D341Med (cell line): ENCODE measurements around the gene KDELR1.

Experiments used
- DNase-seq: peaks from one replicate; pipeline ENCODE4 v3.0.0; 2012; ENCODE audit warnings: low spot score

KDELR1 gene

DNA sequence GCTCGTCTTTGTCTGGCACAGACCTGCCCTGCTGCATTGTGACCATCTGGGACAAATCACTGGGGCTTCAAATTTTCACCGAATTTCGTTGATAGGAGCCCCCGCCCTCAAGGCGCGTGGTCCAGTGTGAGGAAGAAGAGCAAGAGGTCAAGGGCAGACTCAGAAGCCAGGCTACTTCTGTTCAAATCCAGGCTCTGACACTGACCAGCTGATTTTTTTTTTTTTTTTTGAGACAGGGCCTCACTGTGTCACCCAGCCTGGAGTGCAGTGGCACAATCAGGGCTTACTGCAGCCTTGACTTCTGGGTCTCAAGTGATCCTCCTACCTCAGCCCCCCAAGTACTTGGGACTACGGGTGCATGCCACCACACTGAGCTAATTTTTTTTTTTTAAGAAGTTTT, 20.0 kb downstream of the KDELR1 start:
- DNase-seq: no peak

GRCh38 chr19:48370955-48371354, 20.4 kb downstream of the KDELR1 start:
- DNase-seq: no peak

DNA sequence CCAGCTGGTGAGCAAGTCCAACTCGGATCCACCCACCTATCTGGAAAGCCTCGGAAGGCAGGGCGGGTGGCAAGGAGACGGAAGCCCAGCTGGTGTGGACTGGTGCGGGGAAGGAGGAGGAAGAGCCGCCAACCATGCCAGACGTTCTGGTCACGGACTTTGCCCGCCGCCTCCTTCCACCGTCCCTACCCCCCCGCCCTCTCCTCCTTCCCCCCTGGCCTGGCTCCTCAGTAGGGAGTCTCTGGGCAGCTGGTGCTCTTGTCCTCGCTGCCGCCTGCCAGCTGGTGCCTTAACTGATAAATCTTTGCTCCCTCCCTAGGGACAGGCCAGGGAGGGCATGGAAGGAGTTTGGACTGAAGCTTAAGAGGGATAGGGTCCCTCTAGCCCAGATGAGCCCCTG, 22.4 kb downstream of the KDELR1 start:
- peak; percentile 82 for DNase-seq

GRCh38 chr19:48367855-48368254, 23.5 kb downstream of the KDELR1 start:
- DNase-seq: no peak

- DNase-seq: no peak
Measured at GRCh38 chr19:48365602-48366001, 25.7 kb downstream of the KDELR1 start.

DNA sequence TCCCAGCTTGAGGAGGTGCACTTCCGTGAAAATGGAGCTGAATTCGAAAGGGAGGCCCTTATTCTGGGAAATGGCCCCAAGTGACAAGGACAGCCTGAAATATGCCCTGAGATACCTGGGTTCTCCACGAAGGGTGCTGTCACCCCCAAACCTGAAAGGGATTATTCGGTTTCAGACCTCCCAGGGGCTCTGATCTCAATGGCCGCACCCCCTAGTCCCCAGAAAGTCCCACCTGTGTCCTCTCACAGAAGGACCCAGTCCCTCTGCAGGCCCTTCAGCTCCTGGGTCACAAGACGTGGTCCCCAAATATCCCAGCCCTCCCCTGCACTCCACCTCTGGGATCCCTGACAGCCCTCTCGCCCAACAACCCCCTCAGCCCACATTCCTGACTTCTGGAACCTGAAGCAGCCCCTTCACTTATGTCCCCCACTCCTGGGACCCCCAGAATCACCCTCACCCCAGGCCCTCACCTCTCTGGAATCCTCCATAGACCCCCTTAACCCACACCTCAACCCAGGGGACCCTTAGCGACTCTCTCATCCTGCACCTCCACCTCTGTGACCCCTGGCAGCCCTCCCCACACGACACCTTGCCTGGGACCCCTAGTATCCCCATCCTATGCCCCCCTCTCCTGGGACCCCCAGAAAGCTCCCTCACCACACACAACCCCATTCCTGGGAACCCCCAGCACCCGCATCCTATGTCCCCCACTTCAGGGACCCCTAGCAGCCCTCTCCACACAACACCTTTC, 26.6 kb downstream of the KDELR1 start:
- DNase-seq: no peak

GRCh38 chr19:48363810-48364597, 27.3 kb downstream of the KDELR1 start, which contains the start of the genes SYNGR4 and TMEM143:
Gene SYNGR4 (plus strand): TSS chr19:48364367. CDS start chr19:48365843, 1,476 bp downstream.
Gene TMEM143 (minus strand): TSS chr19:48363940. CDS start chr19:48363920, 20 bp downstream.
- DNase-seq: peak; percentile 98

- no peak for DNase-seq
Measured at GRCh38 chr19:48363500-48363809, 27.9 kb downstream of the KDELR1 start.

- DNase-seq: peak; percentile 92
Measured at GRCh38 chr19:48362716-48363499, 28.4 kb downstream of the KDELR1 start.

DNA sequence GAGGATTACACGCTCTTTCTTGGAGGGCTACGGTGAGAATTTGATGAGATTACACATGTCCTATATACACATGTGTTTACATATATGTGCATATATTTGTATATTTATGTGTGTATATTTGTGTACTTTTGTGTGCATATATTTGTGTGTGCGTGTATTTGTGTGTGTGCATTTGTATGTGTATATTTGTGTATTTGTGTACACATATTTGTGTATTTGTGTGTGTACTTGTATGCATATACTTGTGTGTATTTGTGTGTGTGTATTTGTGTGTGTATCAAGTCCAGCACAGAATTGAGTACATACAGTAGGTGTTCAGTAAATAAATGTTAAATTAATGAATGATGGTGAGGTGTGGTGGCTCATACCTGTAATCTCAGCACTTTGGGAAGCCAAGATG, 29.4 kb downstream of the KDELR1 start:
- no peak for DNase-seq

DNA sequence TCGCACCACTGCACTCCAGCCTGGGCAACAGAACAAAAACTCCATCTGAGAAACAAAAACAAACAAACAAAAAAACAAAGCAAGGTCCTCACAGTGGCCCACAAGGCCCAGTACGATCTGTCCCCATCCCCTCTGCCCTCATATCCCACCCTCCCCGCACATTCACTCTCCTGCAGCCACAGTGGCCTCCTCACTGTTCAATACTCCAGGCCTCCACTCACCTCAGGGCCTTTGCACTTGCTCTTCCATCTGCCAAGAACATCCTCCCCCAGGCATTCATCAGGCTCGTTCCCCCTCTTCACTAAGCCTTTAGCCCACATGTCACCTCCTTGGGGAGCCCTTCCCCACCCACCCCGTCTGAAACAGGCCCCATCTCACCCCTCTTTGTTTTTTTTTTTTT, 32.2 kb downstream of the KDELR1 start:
- DNase-seq: no peak

DNA sequence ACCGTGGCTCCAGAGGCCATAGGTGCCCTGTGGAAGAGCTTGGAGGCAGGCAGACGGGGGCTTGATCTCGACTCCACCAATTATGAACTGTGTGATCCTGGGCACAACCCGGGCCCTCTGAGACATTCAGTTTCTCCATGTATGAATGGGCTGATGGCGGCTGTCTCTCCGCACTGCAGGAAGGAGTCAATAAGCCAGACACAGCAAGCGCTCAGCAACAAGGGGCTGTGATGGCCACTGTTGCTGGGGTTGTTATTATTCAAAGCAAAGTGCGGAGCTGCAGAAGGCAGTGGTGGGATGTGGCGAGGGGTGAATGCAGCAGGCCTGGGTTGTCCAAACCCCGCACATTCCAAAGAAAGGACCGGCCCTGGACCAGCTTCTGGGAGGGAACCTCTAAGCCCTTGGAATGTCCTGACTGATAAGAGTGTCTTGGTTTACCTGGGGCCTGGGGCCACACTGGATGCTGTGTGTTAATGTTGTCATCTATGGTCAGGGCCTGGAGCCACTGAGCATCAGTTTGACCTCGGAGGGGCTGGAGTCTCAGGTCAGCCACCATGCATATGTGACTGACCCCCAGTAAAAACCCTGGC, 35.9 kb downstream of the KDELR1 start:
- no peak for DNase-seq

DNA sequence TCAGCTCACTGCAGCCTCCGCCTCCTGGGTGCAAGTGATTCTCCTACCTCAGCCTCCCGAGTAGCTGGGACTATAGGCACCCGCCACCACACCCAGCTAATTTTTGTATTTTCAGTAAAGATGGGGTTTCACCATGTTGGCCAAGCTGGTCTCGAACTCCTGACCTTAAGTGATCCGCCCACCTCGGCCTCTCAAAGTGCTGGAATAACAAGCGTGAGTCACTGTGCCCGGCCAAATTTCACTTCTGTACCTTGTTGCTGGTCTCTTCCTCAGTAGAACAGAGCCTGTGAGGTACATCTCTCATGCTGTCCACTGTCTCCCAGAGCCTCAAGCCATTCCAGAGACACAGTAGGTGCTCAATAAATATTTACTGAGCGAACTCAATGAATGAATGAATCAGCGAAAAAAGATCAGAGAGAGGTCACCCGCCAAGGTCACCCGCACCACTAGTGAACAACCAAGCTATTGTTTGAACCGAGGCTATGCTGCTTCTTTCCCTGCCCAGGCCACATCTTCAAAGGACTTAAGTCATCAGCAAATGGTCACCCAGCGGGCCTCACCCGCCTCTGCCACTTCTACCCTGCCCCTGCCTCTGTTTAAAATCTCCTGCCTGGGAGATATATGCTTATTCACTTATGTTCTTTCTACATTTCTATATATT, 36.9 kb downstream of the KDELR1 start:
- DNase-seq: peak; percentile 0

- peak; percentile 0 for DNase-seq
Measured at GRCh38 chr19:48353677-48354076, 37.7 kb downstream of the KDELR1 start.

- peak; percentile 85 for DNase-seq
Measured at GRCh38 chr19:48351341-48351752, 40.0 kb downstream of the KDELR1 start.

GRCh38 chr19:48350856-48351255, 40.5 kb downstream of the KDELR1 start:
- peak; percentile 58 for DNase-seq

- no peak for DNase-seq
Measured at GRCh38 chr19:48348737-48349136, 42.6 kb downstream of the KDELR1 start.

DNA sequence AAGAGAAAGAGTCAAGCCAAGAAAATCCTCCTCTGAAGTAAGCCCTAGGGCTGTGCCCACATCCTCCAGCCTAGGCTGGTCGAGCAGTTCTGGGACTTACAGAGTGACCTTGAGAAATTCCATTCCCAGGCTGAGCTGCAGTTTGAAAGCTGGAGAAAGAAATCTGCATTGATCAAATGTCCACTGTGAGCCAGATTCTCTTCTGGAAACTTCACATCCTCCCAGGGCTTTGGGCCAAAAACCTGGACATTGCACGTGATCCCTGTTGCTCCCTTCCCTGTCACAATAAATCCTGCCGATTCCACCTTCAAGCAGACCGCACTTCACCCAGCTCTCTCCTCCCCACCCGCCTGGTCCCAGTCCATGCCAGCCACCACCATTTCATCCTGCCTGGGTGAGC, 43.3 kb downstream of the KDELR1 start:
- DNase-seq: no peak

- DNase-seq: no peak
Measured at GRCh38 chr19:48346191-48346590, 45.2 kb downstream of the KDELR1 start.

GRCh38 chr19:48344892-48345291, 46.5 kb downstream of the KDELR1 start:
- DNase-seq: peak; percentile 75

DNA sequence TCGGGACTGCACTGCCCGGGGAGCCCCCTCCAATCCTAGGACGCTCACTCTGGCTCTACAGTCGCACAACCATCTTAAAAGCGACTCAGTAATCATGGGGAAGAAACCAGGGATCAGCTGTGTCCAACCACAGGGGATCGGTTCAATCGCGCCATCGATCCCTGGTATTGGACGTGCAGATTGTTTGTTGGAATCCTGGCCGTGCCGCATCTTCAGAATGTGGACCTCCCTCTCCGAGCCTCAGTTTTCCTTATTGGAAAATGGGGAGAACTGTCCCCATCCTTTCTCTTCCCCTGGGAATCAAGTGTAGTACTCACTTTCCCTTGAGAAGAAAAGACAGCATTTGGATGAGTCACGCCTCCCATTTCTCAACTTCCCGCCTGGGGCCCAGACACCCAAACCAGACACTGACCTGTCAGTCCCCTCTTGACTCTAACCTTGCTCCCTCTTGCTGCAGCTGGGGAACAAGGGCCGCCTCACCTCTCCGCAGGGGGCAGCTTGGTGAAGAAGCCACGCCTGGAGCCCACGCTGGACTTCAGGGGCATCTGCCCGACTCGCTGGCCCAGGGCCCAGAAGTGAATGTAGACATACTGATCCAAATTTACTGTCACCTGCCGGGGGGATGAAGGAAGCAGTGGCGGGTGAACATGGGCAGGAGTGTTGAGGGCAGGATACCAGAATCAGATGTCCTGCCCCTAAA, 48.4 kb downstream of the KDELR1 start:
- DNase-seq: no peak
